D721Med (cell line): ENCODE measurements around the gene RASSF6.

Experiments
- DNase-seq: peaks from one replicate; pipeline ENCODE4 v3.0.0; 2011; ENCODE audit warnings: low spot score; ENCODE audit not compliant: insufficient read length
- FAIRE-seq: peaks from 2 replicates; lab custom pipeline; 2011; peaks lifted over from hg19 to GRCh38; lab: Jason Lieb, UNC
- TF ChIP-seq, protein P1 (sequence below): IDR thresholded peaks from 2 replicates; pipeline ENCODE4 v1.5.1; 2012; ENCODE audit warnings: mild to moderate bottlenecking, control low read depth; ENCODE audit not compliant: insufficient read depth; ENCODE audit errors: missing control alignments

The RASSF6 gene

GRCh38 chr4:73609706-73610105 is 10.5 kb downstream of the RASSF6 start:
- FAIRE-seq, result no peak

DNA sequence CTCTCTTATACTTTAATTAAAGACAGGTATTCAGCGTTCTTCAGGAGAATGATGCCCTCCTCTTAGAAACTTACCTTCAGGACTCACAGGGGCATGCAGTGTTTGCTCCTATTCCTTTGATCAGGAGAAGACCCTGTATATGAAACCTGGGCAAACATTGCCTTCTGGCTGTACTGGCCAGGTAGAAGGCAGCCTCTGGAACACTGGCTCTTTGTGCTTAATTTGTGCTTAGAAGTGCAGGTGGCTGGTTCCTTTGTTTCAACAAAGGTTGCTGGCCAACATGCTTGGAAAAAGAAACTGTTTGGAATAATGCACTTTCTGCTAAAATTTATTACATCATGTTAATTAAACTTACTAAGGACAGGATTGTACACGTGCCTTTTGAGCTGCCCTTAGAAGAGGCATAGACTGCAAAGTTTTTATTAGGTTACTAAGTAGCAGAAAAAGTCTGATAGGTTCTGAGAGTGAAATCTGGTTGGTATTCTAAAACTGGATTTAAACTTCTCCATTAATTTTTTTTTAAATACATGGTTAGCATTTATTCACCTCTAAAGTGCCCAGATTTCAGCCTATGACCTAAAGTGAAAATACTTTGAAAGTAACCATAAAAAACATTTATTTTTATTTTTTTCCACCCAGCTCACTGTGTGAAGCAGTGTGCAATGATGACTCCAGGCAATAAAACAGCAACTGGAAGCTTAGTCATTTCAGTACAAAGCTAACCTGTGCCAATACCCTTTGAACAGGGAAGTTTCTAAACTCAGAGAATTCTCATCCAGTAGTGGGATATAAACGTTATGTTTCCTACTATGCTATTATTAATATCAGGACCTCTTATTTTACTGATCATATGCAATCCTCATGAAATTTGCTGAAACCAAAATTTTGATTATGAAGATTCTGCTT is 11.3 kb downstream of the RASSF6 start:
- TF ChIP-seq, protein P1, sequence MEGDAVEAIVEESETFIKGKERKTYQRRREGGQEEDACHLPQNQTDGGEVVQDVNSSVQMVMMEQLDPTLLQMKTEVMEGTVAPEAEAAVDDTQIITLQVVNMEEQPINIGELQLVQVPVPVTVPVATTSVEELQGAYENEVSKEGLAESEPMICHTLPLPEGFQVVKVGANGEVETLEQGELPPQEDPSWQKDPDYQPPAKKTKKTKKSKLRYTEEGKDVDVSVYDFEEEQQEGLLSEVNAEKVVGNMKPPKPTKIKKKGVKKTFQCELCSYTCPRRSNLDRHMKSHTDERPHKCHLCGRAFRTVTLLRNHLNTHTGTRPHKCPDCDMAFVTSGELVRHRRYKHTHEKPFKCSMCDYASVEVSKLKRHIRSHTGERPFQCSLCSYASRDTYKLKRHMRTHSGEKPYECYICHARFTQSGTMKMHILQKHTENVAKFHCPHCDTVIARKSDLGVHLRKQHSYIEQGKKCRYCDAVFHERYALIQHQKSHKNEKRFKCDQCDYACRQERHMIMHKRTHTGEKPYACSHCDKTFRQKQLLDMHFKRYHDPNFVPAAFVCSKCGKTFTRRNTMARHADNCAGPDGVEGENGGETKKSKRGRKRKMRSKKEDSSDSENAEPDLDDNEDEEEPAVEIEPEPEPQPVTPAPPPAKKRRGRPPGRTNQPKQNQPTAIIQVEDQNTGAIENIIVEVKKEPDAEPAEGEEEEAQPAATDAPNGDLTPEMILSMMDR, result no peak
- no peak for FAIRE-seq
- DNase-seq, result no peak

More at GRCh38 chr4:73609706-73610105, 10.5 kb downstream of the RASSF6 start:
- no peak for DNase-seq
- TF ChIP-seq, protein P1, result no peak

DNA sequence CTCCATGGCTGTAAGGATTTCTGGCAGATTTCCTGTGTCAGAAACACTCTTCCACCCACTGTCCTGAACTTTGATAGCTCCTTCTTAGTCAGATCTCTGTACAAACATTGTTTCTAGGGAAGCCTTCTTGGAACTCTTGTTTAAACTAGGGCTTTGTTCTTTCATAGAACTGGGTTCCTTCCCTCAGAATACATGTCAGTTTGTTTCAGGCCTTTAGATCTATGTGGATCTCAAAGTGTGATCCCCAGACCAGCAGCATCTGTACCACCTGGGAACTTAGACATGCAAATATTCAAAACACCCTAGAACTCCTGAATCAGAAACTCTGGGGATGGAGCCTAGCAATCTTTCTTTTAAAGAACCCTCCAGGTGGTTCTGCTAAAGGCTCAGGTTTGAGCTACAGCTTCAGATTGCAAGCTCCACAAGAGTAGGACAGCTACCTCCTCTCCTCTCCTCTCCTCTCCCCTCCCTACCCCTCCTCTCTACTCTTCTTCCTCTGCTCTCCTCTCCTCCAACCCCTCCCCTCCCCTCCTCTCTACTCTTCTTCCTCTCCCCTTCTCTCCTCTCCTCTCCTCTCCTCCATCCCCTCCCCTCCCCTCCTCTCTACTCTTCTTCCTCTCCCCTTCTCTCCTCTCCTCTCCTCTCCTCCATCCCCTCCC is 12.7 kb downstream of the RASSF6 start:
- TF ChIP-seq, protein P1, result no peak
- DNase-seq (no peak), FAIRE-seq (no peak)

GRCh38 chr4:73606465-73606974 is 13.7 kb downstream of the RASSF6 start:
- FAIRE-seq (no peak), DNase-seq (no peak)
- TF ChIP-seq, protein P1, result no peak

DNA sequence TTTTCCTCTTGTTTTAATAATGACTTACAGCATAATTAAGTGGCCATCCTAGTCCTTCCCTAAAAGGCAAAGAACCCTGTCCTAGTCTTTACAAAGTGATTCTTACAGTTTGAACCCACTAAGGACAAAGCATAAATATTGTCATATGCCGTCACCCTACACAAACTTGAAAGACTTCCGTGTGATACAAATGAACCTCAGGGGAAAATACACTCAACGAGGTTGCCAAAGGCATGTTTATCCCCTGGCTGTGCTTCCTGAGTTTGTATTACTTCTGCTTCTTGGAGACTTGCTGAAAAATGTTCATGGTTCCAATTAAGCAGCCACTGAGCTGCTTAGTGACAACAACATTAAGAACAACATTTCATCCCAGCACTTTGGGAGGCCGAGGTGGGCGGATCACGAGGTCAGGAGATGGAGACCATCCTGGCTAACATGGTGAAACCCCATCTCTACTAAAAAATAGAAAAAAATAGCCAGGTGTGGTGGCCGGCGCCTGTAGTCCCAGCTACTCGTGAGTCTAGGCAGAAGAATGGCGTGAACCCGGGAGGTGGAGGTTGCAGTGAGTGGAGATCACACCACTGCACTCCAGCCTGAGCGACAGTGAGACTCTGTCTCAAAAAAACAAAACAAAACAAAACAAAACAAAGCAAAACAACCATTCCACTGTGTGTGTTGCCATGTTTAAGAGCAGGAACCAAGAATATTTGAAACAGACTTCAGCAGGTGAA is 16.2 kb downstream of the RASSF6 start:
- TF ChIP-seq, protein P1, result no peak
- DNase-seq (no peak), FAIRE-seq (no peak)

DNA sequence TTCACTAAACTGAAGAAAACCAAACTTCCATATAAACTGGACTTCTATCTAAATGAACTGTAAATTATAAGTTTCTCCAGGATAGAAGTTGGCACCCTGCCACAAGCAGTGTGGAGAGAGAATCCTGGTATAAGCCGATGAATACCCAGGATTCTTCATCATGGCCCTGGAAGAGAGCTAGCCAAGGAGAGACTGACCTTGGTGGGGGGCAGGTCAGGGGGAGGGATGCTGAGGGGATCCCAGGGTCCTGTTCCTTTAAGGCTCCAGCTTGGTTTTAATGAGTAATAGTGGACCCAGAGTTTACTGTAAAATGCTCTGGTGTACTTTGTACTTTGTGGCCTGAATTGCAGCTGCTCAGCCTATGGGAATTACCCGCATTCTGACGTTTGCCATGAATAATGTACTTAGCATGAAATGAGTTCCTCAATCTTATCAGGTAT is 16.9 kb downstream of the RASSF6 start:
- DNase-seq (no peak), FAIRE-seq (no peak)
- TF ChIP-seq, protein P1, result no peak
